K562 (cell line): ENCODE results near the gene KCNMB2. TPM values are rescaled to one million over a fixed set of nuclear protein-coding genes. Genes with fewer than 3 reads are reported as not detected.

Experiments
- ATAC-seq: fragments of 200-7000 bp; cut with Tn5 transposase; 3 replicates; pipeline ENCODE4 v1.9.1; 2020; ENCODE audit warnings: moderate library complexity
- BruUV-seq: library from RNA; stranded (reverse); fragments of 400-500 nt; replicated peaks from 2 replicates; lab custom pipeline; 2021; lab: Mats Ljungman, UMichigan
- CTCF ChIA-PET: fragments of 300-600 bp; formaldehyde crosslinking; extraction: SDS; loops from one replicate; lab custom pipeline; 2021; ENCODE audit warnings: low intra/inter-chr PET ratio; lab: Yijun Ruan, JAX
- POLR2A ChIA-PET: fragments of 300-600, 350-650 bp; sonication (Branson Sonifier 250); formaldehyde crosslinking; extraction: SDS; loops from one replicate; lab custom pipeline; 2021; ENCODE audit warnings: antibody characterized with exemption, inconsistent platforms; lab: Yijun Ruan, JAX
- DNase-seq, 4 experiments: peaks; one replicate each; pipeline versions ENCODE4 v3.0.0 to v3.0.0-alpha.2; 2011 to 2018; ENCODE audit warnings: low spot score in 3 of 4, mixed read lengths in 3 of 4; ENCODE audit errors: extremely low read depth in 1 of 4
- FAIRE-seq: peaks from 2 replicates; lab custom pipeline; 2011; peaks lifted over from hg19 to GRCh38; lab: Jason Lieb, UNC
- H2AFZ ChIP-seq: 2 replicates; pipeline ENCODE4 v1.6.0; 2011; ENCODE audit warnings: low read depth, low read length, control low read depth, inconsistent platforms
- H3K27ac ChIP-seq: fragments of 200-600 bp; 3 replicates; pipeline ENCODE4 v1.8.0; 2011; ENCODE audit warnings: low read depth, mild to moderate bottlenecking, control low read depth, inconsistent platforms, low read length, moderate library complexity, mixed read lengths; ENCODE audit errors: extremely low read depth
- H3K27me3 ChIP-seq, 2 experiments: fragments of 300-600 bp in 1 of 2; 2 replicates in 1 of 2; 3 replicates in 1 of 2; pipeline versions ENCODE4 v1.6.0 to v1.8.0; 2011; ENCODE audit warnings: inconsistent platforms in 2 of 2, low read length in 2 of 2, mild to moderate bottlenecking in 1 of 2, mixed read lengths in 1 of 2, moderate library complexity in 1 of 2; ENCODE audit not compliant: control insufficient read depth in 2 of 2, insufficient read depth in 2 of 2
- H3K36me3 ChIP-seq: fragments of 300-600 bp; 3 replicates; pipeline ENCODE4 v1.8.0; 2011; ENCODE audit warnings: mild to moderate bottlenecking, low read length, inconsistent platforms; ENCODE audit not compliant: control insufficient read depth, insufficient read depth
- H3K4me1 ChIP-seq, 2 experiments: fragments of 200-600 bp in 1 of 2; replicated peaks in 1 of 2; 2 replicates in 1 of 2; 3 replicates in 1 of 2; pipeline versions ENCODE4 v1.5.1 to v1.8.0; 2011; ENCODE audit warnings: inconsistent platforms in 2 of 2, low read length in 2 of 2, mild to moderate bottlenecking in 1 of 2, mixed read lengths in 1 of 2, moderate library complexity in 1 of 2; ENCODE audit not compliant: control insufficient read depth in 2 of 2, insufficient read depth in 2 of 2
- H3K4me2 ChIP-seq: 2 replicates; pipeline ENCODE4 v1.6.1; 2011; ENCODE audit warnings: low read length, control low read depth, inconsistent platforms, mixed read lengths; ENCODE audit not compliant: insufficient read depth
- H3K4me3 ChIP-seq: fragments of 200-600 bp; sonication (generic), shearing (Covaris generic); 2 replicates; pipeline ENCODE4 v1.5.1; 2016; ENCODE audit warnings: control low read depth, inconsistent platforms
- H3K79me2 ChIP-seq: fragments of 200-600 bp; 3 replicates; pipeline ENCODE4 v1.8.0; 2011; ENCODE audit warnings: low read length, inconsistent platforms; ENCODE audit not compliant: control insufficient read depth, insufficient read depth
- H3K9ac ChIP-seq, 2 experiments: 2 replicates each; pipeline versions ENCODE4 v1.6.0 to v1.6.1; 2011; ENCODE audit warnings: low read depth in 2 of 2, low read length in 2 of 2, control low read depth in 1 of 2, inconsistent platforms in 1 of 2, mild to moderate bottlenecking in 1 of 2, mixed read lengths in 1 of 2; ENCODE audit not compliant: insufficient read depth in 1 of 2
- H3K9me1 ChIP-seq: one replicate; pipeline ENCODE4 v1.6.0; 2011; ENCODE audit warnings: inconsistent platforms, mild to moderate bottlenecking, low read length, moderate library complexity; ENCODE audit not compliant: control insufficient read depth, insufficient read depth
- H3K9me3 ChIP-seq: replicated peaks from 2 replicates; pipeline ENCODE4 v1.5.1; 2011; ENCODE audit warnings: low read depth, low read length, inconsistent platforms; ENCODE audit not compliant: control insufficient read depth, insufficient read depth
- H4K20me1 ChIP-seq: replicated peaks from 2 replicates; pipeline ENCODE4 v1.6.1; 2011; ENCODE audit warnings: low read length, inconsistent platforms, mixed read lengths; ENCODE audit not compliant: control insufficient read depth, insufficient read depth
- CREB3 ChIP-seq: fragments of 450-650 bp; conservative IDR thresholded peaks from 2 replicates; pipeline ENCODE4 v1.6.1; 2016; ENCODE audit warnings: missing genetic modification characterization, low read depth, mild to moderate bottlenecking, missing compliant biosample characterization, moderate library complexity
- MAFG ChIP-seq: fragments of 450-650 bp; conservative IDR thresholded peaks from 2 replicates; pipeline ENCODE4 v1.6.1; 2016; ENCODE audit warnings: missing genetic modification characterization, missing compliant biosample characterization
- NUFIP1 ChIP-seq: fragments of 450-650 bp; IDR thresholded peaks from 2 replicates; pipeline ENCODE4 v1.6.1; 2018; ENCODE audit not compliant: partially characterized antibody
- SLC30A9 ChIP-seq: fragments of 250-450 bp; sonication (Bioruptor Pico); IDR thresholded peaks from 2 replicates; pipeline ENCODE4 v1.8.0; 2022; ENCODE audit warnings: mild to moderate bottlenecking, moderate library complexity
- SREBF2 ChIP-seq: sonication (generic); formaldehyde crosslinking; IDR thresholded peaks from 2 replicates; pipeline ENCODE4 v1.4.0; 2020; ENCODE audit warnings: mild to moderate bottlenecking, missing genetic modification reagents
- TRIM28 ChIP-seq: fragments of 450-650 bp; IDR thresholded peaks from 2 replicates; pipeline ENCODE4 v1.6.1; 2017
- ZBTB34 ChIP-seq: fragments of 250-450 bp; sonication (Bioruptor Pico); IDR thresholded peaks from 2 replicates; pipeline ENCODE4 v1.8.0; 2021; ENCODE audit warnings: mild to moderate bottlenecking, moderate library complexity
- ZBTB49 ChIP-seq: sonication (generic); formaldehyde crosslinking; IDR thresholded peaks from 2 replicates; pipeline ENCODE4 v1.8.0; 2022; ENCODE audit warnings: missing genetic modification reagents, mild to moderate bottlenecking, borderline replicate concordance
- ZNF639 ChIP-seq, 2 experiments: fragments of 200-800 bp in 1 of 2; sonication (Bioruptor generic) in 1 of 2; sonication (generic) in 1 of 2; formaldehyde crosslinking in 1 of 2; IDR thresholded peaks in 1 of 2; conservative IDR thresholded peaks in 1 of 2; 2 replicates each; pipeline versions ENCODE4 v1.5.0 to v1.6.1; 2016 to 2020; ENCODE audit warnings: missing compliant biosample characterization in 1 of 2, missing genetic modification characterization in 1 of 2, missing genetic modification reagents in 1 of 2
- ZNF785 ChIP-seq: fragments of 250-450 bp; sonication (Bioruptor Pico); IDR thresholded peaks from 2 replicates; pipeline ENCODE4 v1.4.0; 2020; ENCODE audit warnings: mild to moderate bottlenecking
- WGBS: fragments of 100-300 bp; shearing (Covaris generic); methylation state at CpG from one replicate; pipeline ENCODE4 v1.1.6; 2016; ENCODE audit warnings: low coverage, mixed read lengths; ENCODE audit not compliant: insufficient coverage; ENCODE audit errors: missing lambda C conversion rate; 5-methylcytosine and 5-hydroxymethylcytosine counted together
- in situ Hi-C: fragments of 300-500 bp; cut with MboI; formaldehyde crosslinking; loops from 4 replicates; pipeline ENCODE4 v1.15.0; 2018; ENCODE audit warnings: inconsistent platforms, mixed read lengths
- intact Hi-C: fragments of 100-400 bp; cut with micrococcal nuclease; formaldehyde crosslinking; loops from 2 replicates; pipeline ENCODE4 v1.14.2; 2022
- polyA plus RNA-seq, 8 experiments: library from polyadenylated mRNA; depleted of rRNA in 4 of 8; stranded (reverse) in 5 of 8; unstranded in 3 of 8; fragments of >200 nt; fragmentation: Nextera tagmentation in 2 of 8; fragmentation: Illumina TruSeq in 1 of 8; extraction: Ambion mirVana in 2 of 8; extraction: Trizol in 1 of 8; gene quantifications; 2 replicates each; pipeline versions ENCODE4 v1.2.1 to v1.2.3, GENCODE V29; 2011 to 2014; ENCODE audit warnings: inconsistent platforms in 1 of 8, missing spikeins in 1 of 8
- total RNA-seq, 7 experiments: library from RNA; depleted of rRNA in 6 of 7; stranded (reverse); fragments of >200 nt in 6 of 7; fragmentation: Illumina TruSeq in 2 of 7; extraction: Trizol in 2 of 7; gene quantifications; 2 replicates each; pipeline versions ENCODE4 v1.2.1 to v1.2.3, GENCODE V29; 2011 to 2021; ENCODE audit warnings: low replicate concordance in 1 of 7
- TF ChIP-seq, protein P1 (sequence below): IDR thresholded peaks from 3 replicates; pipeline ENCODE4 v1.6.1; 2011; ENCODE audit warnings: borderline replicate concordance, mild to moderate bottlenecking, moderate library complexity; ENCODE audit not compliant: insufficient read length; ENCODE audit errors: extremely low read depth

Gene KCNMB2
- total and polyA plus RNA-seq, 9 of the 15 experiments (the other 6 are each of a cell fraction or from before 2014, with no cell fraction given), result 0.04 to 0.15 TPM; not detected in 7

GRCh38 chr3:178748874-178749273 lies 212.6 kb downstream of the KCNMB2 start (continued):
- TF ChIP-seq ZNF639 (CRISPR knock-in tag; conservative IDR thresholded peaks at IDR 0.05 in 1 of 2, IDR thresholded peaks at IDR 0.05 in 1 of 2), result no peak
- no peak for TF ChIP-seq CREB3
- TF ChIP-seq ZBTB49 (CRISPR knock-in tag), result no peak
- no peak for TF ChIP-seq SREBF2 (CRISPR knock-in tag)
- TF ChIP-seq, all 486 proteins: peak for 0

- ChIA-PET POLR2A (no interaction called here), CTCF (no interaction called here)
- H3K4me1 ChIP-seq, result no peaks in the 10 kb centered on the region
- WGBS, result 2% methylated on average over 2 of the region's 2 CpGs
- no peaks in the 10 kb centered on the region for H4K20me1 ChIP-seq
- H3K4me2 ChIP-seq, result no peak overlapping the region
- intact Hi-C loops (no loop called here), in situ Hi-C loops (no loop called here)
- H3K9me1 ChIP-seq, result no peaks in the 10 kb centered on the region
- BruUV-seq, result no TSS peak
- H3K27me3 ChIP-seq, result no peaks in the 10 kb centered on the region
- H2AFZ ChIP-seq, result no peak overlapping the region
- H3K27ac ChIP-seq, result no peak overlapping the region
- H3K9ac ChIP-seq, result no peak overlapping the region
- no peaks in the 10 kb centered on the region for H3K9me3 ChIP-seq
- no peaks in the 10 kb centered on the region for H3K79me2 ChIP-seq
- no peak overlapping the region for H3K4me3 ChIP-seq
- H3K36me3 ChIP-seq, result no peaks in the 10 kb centered on the region
- DNase-seq, result no peak
- ATAC-seq, result no peak
- FAIRE-seq, result no peak
- TF ChIP-seq SLC30A9 (CRISPR knock-in tag), result no peak
- no peak for TF ChIP-seq ZBTB34
- no peak for TF ChIP-seq NUFIP1
- no peak for TF ChIP-seq TRIM28
- TF ChIP-seq MAFG (tag), result no peak
- TF ChIP-seq ZNF785 (CRISPR knock-in tag), result no peak
- TF ChIP-seq, protein P1, sequence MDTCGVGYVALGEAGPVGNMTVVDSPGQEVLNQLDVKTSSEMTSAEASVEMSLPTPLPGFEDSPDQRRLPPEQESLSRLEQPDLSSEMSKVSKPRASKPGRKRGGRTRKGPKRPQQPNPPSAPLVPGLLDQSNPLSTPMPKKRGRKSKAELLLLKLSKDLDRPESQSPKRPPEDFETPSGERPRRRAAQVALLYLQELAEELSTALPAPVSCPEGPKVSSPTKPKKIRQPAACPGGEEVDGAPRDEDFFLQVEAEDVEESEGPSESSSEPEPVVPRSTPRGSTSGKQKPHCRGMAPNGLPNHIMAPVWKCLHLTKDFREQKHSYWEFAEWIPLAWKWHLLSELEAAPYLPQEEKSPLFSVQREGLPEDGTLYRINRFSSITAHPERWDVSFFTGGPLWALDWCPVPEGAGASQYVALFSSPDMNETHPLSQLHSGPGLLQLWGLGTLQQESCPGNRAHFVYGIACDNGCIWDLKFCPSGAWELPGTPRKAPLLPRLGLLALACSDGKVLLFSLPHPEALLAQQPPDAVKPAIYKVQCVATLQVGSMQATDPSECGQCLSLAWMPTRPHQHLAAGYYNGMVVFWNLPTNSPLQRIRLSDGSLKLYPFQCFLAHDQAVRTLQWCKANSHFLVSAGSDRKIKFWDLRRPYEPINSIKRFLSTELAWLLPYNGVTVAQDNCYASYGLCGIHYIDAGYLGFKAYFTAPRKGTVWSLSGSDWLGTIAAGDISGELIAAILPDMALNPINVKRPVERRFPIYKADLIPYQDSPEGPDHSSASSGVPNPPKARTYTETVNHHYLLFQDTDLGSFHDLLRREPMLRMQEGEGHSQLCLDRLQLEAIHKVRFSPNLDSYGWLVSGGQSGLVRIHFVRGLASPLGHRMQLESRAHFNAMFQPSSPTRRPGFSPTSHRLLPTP, result no peak
These were observed 213.2 kb downstream of the KCNMB2 start for GRCh38 chr3:178749471-178749870.
